ENCODE data around the gene ASCL1. TPM values are rescaled to one million over a fixed set of nuclear protein-coding genes. Genes with fewer than 3 reads are reported as not detected.
A peak's percentile ranks its signal among the peaks of the same experiment; 100 is the strongest.

ASCL1 gene
- total and polyA plus RNA-seq, 2 of the 13 experiments (the other 11 are each of a cell fraction or from before 2014, with no cell fraction given): not detected

DNA sequence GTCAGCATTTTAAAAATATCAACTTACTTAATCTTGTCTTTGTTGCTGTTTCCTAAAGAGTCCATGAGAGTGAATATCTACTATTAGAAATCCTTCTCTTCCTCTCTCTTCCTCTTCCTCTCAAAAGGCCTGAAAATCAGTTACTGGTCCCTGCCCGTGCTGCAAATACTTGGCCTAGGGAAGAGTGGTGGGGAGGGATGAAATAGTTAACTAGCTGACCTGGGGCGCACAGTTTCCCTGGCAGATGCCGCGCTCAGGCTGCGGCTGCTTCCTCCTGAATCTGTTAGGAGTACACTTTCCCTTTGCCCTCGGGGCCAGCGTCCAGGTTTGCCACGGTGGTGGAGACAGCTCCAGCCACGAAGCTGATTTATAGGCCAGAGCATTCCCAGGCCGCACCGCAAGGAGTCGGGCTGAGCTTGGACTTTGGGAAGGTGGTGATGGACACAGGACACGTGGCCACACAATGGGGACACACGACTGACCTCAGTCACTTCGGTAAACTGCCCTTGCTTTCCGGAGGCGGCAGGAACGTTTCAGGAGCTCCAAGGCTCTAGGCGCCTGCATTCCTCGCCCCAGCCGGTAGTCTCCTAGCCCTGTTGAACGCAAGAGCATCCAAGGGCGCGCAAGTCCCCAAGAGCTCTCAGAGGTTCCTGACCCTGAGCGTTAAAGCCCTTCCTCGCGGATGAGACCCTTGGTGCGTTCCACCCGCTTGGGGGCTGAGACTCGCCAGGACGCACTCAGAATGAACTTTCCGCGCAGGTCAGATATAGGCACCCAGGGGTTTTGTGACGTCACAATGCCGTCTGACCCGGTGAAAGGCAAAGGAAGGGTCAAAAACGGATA lies 7.1 kb upstream of the ASCL1 start (continued):
- TF ChIP-seq, protein P1, sequence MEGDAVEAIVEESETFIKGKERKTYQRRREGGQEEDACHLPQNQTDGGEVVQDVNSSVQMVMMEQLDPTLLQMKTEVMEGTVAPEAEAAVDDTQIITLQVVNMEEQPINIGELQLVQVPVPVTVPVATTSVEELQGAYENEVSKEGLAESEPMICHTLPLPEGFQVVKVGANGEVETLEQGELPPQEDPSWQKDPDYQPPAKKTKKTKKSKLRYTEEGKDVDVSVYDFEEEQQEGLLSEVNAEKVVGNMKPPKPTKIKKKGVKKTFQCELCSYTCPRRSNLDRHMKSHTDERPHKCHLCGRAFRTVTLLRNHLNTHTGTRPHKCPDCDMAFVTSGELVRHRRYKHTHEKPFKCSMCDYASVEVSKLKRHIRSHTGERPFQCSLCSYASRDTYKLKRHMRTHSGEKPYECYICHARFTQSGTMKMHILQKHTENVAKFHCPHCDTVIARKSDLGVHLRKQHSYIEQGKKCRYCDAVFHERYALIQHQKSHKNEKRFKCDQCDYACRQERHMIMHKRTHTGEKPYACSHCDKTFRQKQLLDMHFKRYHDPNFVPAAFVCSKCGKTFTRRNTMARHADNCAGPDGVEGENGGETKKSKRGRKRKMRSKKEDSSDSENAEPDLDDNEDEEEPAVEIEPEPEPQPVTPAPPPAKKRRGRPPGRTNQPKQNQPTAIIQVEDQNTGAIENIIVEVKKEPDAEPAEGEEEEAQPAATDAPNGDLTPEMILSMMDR (CRISPR knock-in tag; IDR thresholded peaks at IDR 0.05): peak; percentile 90
- TF ChIP-seq ZNF747 (CRISPR knock-in tag; IDR thresholded peaks at IDR 0.05; ENCODE audit: borderline replicate concordance) (no peak), TBL1XR1 (IDR thresholded peaks at IDR 0.05; ENCODE audit: borderline replicate concordance, low read length, partially characterized antibody) (no peak), HCFC1 (IDR thresholded peaks at IDR 0.05; ENCODE audit: low read depth, low read length) (no peak), ZNF607 (CRISPR knock-in tag; IDR thresholded peaks at IDR 0.05; ENCODE audit: borderline replicate concordance) (no peak), MED13 (CRISPR knock-in tag; IDR thresholded peaks at IDR 0.05) (no peak), FOSL1 (CRISPR knock-in tag; IDR thresholded peaks at IDR 0.05; ENCODE audit: borderline replicate concordance) (no peak), SP2 (CRISPR knock-in tag; IDR thresholded peaks at IDR 0.05) (no peak), ZNF878 (CRISPR knock-in tag; IDR thresholded peaks at IDR 0.05) (no peak), ELF1 (CRISPR knock-in tag; IDR thresholded peaks at IDR 0.05) (no peak), RXRA (CRISPR knock-in tag; IDR thresholded peaks at IDR 0.05) (peak; percentile 69; the same call in 1 of the 2 replicates)
- TF ChIP-seq, protein P2, sequence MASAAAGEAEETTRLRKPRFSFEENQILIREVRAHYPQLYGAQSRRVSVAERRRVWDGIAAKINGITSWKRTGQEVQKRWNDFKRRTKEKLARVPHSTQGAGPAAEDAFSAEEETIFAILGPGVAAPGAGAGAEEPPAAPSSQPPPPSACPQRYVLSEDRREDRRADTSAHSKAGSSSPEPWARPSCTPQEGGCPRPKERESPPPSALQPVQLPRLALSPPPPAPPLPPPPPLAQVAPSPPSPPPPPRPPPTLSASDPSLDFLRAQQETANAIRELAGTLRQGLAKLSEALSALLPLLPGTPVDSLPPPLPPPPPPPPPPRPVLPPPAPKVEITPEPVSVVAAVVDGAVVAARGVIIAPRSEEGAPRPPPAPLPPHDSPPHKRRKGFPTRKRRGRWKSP (CRISPR knock-in tag; IDR thresholded peaks at IDR 0.05): no peak
- TF ChIP-seq, protein P3, sequence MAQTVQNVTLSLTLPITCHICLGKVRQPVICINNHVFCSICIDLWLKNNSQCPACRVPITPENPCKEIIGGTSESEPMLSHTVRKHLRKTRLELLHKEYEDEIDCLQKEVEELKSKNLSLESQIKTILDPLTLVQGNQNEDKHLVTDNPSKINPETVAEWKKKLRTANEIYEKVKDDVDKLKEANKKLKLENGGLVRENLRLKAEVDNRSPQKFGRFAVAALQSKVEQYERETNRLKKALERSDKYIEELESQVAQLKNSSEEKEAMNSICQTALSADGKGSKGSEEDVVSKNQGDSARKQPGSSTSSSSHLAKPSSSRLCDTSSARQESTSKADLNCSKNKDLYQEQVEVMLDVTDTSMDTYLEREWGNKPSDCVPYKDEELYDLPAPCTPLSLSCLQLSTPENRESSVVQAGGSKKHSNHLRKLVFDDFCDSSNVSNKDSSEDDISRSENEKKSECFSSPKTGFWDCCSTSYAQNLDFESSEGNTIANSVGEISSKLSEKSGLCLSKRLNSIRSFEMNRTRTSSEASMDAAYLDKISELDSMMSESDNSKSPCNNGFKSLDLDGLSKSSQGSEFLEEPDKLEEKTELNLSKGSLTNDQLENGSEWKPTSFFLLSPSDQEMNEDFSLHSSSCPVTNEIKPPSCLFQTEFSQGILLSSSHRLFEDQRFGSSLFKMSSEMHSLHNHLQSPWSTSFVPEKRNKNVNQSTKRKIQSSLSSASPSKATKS (CRISPR knock-in tag; IDR thresholded peaks at IDR 0.05): no peak
- TF ChIP-seq, protein P4, sequence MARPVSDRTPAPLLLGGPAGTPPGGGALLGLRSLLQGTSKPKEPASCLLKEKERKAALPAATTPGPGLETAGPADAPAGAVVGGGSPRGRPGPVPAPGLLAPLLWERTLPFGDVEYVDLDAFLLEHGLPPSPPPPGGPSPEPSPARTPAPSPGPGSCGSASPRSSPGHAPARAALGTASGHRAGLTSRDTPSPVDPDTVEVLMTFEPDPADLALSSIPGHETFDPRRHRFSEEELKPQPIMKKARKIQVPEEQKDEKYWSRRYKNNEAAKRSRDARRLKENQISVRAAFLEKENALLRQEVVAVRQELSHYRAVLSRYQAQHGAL (CRISPR knock-in tag; IDR thresholded peaks at IDR 0.05; ENCODE audit: not compliant biosample characterization): no peak
- TF ChIP-seq, protein P5, sequence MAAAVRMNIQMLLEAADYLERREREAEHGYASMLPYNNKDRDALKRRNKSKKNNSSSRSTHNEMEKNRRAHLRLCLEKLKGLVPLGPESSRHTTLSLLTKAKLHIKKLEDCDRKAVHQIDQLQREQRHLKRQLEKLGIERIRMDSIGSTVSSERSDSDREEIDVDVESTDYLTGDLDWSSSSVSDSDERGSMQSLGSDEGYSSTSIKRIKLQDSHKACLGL (CRISPR knock-in tag; IDR thresholded peaks at IDR 0.05): 0 out of 2 replicates have a peak, but pooled peaks have one; percentile 39
- TF ChIP-seq, protein P6, sequence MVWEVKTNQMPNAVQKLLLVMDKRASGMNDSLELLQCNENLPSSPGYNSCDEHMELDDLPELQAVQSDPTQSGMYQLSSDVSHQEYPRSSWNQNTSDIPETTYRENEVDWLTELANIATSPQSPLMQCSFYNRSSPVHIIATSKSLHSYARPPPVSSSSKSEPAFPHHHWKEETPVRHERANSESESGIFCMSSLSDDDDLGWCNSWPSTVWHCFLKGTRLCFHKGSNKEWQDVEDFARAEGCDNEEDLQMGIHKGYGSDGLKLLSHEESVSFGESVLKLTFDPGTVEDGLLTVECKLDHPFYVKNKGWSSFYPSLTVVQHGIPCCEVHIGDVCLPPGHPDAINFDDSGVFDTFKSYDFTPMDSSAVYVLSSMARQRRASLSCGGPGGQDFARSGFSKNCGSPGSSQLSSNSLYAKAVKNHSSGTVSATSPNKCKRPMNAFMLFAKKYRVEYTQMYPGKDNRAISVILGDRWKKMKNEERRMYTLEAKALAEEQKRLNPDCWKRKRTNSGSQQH (CRISPR knock-in tag; IDR thresholded peaks at IDR 0.05; ENCODE audit: low read depth): no peak
- TF ChIP-seq, protein P7, sequence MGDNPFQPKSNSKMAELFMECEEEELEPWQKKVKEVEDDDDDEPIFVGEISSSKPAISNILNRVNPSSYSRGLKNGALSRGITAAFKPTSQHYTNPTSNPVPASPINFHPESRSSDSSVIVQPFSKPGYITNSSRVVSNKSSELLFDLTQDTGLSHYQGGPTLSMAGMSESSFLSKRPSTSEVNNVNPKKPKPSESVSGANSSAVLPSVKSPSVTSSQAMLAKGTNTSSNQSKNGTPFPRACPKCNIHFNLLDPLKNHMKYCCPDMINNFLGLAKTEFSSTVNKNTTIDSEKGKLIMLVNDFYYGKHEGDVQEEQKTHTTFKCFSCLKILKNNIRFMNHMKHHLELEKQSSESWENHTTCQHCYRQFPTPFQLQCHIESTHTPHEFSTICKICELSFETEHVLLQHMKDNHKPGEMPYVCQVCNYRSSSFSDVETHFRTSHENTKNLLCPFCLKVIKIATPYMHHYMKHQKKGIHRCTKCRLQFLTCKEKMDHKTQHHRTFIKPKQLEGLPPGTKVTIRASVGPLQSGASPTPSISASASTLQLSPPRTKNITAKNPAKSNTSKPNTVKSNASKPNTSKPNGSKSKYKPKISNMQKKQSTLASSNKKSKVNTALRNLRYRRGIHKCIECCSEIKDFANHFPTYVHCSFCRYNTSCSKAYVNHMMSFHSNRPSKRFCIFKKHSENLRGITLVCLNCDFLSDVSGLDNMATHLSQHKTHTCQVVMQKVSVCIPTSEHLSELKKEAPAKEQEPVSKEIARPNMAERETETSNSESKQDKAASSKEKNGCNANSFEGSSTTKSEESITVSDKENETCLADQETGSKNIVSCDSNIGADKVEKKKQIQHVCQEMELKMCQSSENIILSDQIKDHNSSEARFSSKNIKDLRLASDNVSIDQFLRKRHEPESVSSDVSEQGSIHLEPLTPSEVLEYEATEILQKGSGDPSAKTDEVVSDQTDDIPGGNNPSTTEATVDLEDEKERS (CRISPR knock-in tag; IDR thresholded peaks at IDR 0.05): no peak

Data from HepG2 (cell line).